Mammary epithelial cell (primary cell): ENCODE results near the gene PSENEN.

Source experiments
- EZH2 ChIP-seq: IDR thresholded peaks from 2 replicates; pipeline ENCODE4 v1.6.1; 2012; ENCODE audit warnings: low read length, inconsistent platforms, borderline replicate concordance
- TF ChIP-seq, protein P1 (sequence below), 2 donors: IDR thresholded peaks in 1 of 2; conservative IDR thresholded peaks in 1 of 2; 2 replicates each; pipeline ENCODE4 v1.5.1; 2011 to 2012; ENCODE audit warnings: inconsistent platforms in 2 of 2, low read length in 2 of 2, mild to moderate bottlenecking in 2 of 2, control low read depth in 1 of 2, low read depth in 1 of 2; ENCODE audit not compliant: insufficient read depth in 1 of 2; ENCODE audit errors: extremely low read depth in 1 of 2

DNA sequence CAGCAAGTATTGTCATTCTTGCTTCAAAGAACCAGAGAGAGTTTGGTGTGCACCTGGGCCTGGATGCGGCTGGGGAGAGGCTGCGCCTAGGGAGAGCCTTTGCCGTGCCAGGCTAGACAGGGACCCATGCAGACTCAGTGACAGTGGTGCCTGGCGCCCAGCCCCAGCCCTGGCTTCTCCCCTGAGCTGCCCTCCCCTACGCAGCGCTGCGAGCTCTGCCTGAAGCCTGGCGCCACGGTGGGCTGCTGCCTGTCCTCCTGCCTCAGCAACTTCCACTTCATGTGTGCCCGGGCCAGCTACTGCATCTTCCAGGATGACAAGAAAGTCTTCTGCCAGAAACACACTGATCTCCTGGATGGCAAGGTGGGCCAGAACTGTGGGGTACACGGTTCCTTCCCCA lies 15.7 kb upstream of the PSENEN start:
- TF ChIP-seq, protein P1, sequence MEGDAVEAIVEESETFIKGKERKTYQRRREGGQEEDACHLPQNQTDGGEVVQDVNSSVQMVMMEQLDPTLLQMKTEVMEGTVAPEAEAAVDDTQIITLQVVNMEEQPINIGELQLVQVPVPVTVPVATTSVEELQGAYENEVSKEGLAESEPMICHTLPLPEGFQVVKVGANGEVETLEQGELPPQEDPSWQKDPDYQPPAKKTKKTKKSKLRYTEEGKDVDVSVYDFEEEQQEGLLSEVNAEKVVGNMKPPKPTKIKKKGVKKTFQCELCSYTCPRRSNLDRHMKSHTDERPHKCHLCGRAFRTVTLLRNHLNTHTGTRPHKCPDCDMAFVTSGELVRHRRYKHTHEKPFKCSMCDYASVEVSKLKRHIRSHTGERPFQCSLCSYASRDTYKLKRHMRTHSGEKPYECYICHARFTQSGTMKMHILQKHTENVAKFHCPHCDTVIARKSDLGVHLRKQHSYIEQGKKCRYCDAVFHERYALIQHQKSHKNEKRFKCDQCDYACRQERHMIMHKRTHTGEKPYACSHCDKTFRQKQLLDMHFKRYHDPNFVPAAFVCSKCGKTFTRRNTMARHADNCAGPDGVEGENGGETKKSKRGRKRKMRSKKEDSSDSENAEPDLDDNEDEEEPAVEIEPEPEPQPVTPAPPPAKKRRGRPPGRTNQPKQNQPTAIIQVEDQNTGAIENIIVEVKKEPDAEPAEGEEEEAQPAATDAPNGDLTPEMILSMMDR (conservative IDR thresholded peaks at IDR 0.05 in 1 of 2, IDR thresholded peaks at IDR 0.05 in 1 of 2; ENCODE audit: extremely low read depth in 1 of 2, insufficient read depth in 1 of 2, low read depth in 1 of 2, low read length in 2 of 2) = no peak
- TF ChIP-seq EZH2 = no peak
